ENCODE results near the gene ARHGAP28. TPM values are rescaled to one million over a fixed set of nuclear protein-coding genes. Genes with fewer than 3 reads are reported as not detected.

The ARHGAP28 gene
- total RNA-seq, 4 donors from 2014 or later, result 2.5 to 11.1 (median 5.5) TPM

GRCh38 chr18:6851480-6851879 lies 122.0 kb downstream of the ARHGAP28 start:
- Histone ChIP-seq H3K27ac (no peak overlapping the region), H3K4me3 (no peak overlapping the region), H3K27me3 (no peaks in the 10 kb centered on the region), H3K9me3 (no peaks in the 10 kb centered on the region), H3K36me3 (peaks cover 4% of the 10 kb centered on the region), H3K4me1 (no peaks in the 10 kb centered on the region)
- DNase-seq (ENCODE audit: low spot score in 2 of 2), result no peak
- TF ChIP-seq EP300 (IDR thresholded peaks at IDR 0.05) (no peak), POLR2AphosphoS5 (IDR thresholded peaks at IDR 0.05) (no peak), POLR2A (IDR thresholded peaks at IDR 0.05) (no peak), CTCF (IDR thresholded peaks at IDR 0.05) (no peak)
- 97% methylated on average over 2 of the region's 2 CpGs for WGBS

DNA sequence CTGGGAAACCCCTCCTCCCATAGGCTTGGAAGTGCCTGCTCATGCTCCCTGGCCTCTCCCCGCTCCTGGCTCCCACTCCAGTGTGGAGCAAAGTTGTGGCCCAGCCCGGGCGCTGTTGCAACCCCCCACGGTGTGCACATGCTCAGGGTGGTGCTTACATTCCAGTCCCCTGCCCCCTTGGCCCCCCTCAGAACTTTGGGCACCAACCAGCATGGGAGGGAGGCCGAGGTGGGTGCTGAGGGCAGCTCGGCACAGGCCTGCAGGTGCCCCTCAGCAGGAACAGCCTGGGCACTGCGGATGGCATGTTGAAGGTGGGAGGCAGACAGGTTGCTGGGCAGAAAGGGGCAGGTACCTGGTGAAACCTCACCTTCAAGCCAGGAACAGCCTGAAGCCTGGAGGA lies 125.3 kb downstream of the ARHGAP28 start:
- Histone ChIP-seq H3K27ac (no peak overlapping the region), H3K36me3 (peaks cover 4% of the 10 kb centered on the region), H3K4me1 (no peaks in the 10 kb centered on the region), H3K9me3 (no peaks in the 10 kb centered on the region), H3K4me3 (no peak overlapping the region), H3K27me3 (no peaks in the 10 kb centered on the region)
- WGBS, result no CpG with 5 or more reads among the region's 7 CpGs
- DNase-seq (ENCODE audit: low spot score in 2 of 2), result no peak
- TF ChIP-seq POLR2AphosphoS5 (IDR thresholded peaks at IDR 0.05) (no peak), POLR2A (IDR thresholded peaks at IDR 0.05) (no peak), CTCF (IDR thresholded peaks at IDR 0.05) (no peak), EP300 (IDR thresholded peaks at IDR 0.05) (no peak)

GRCh38 chr18:6855767-6856166 lies 126.3 kb downstream of the ARHGAP28 start:
- H3K27me3 ChIP-seq, result no peaks in the 10 kb centered on the region
- TF ChIP-seq POLR2AphosphoS5 (IDR thresholded peaks at IDR 0.05) (no peak), POLR2A (IDR thresholded peaks at IDR 0.05) (no peak), EP300 (IDR thresholded peaks at IDR 0.05) (no peak), CTCF (IDR thresholded peaks at IDR 0.05) (no peak)
- H3K9me3 ChIP-seq, result no peaks in the 10 kb centered on the region
- WGBS, result 83% methylated on average over 10 of the region's 12 CpGs
- H3K4me3 ChIP-seq, result no peak overlapping the region
- DNase-seq (ENCODE audit: low spot score in 2 of 2), result no peak
- H3K27ac ChIP-seq, result no peak overlapping the region
- no peaks in the 10 kb centered on the region for H3K4me1 ChIP-seq
- peaks cover 4% of the 10 kb centered on the region for H3K36me3 ChIP-seq

GRCh38 chr18:6857300-6857699 lies 127.8 kb downstream of the ARHGAP28 start:
- Histone ChIP-seq H3K9me3 (no peaks in the 10 kb centered on the region), H3K4me1 (no peaks in the 10 kb centered on the region), H3K36me3 (peaks cover 4% of the 10 kb centered on the region), H3K27me3 (no peaks in the 10 kb centered on the region), H3K27ac (no peak overlapping the region), H3K4me3 (no peak overlapping the region)
- TF ChIP-seq CTCF (IDR thresholded peaks at IDR 0.05), result no peak
- TF ChIP-seq EP300 (IDR thresholded peaks at IDR 0.05), result no peak
- no peak for TF ChIP-seq POLR2A (IDR thresholded peaks at IDR 0.05)
- 91% methylated on average over 12 of the region's 12 CpGs for WGBS
- DNase-seq (ENCODE audit: low spot score in 2 of 2), result no peak

DNA sequence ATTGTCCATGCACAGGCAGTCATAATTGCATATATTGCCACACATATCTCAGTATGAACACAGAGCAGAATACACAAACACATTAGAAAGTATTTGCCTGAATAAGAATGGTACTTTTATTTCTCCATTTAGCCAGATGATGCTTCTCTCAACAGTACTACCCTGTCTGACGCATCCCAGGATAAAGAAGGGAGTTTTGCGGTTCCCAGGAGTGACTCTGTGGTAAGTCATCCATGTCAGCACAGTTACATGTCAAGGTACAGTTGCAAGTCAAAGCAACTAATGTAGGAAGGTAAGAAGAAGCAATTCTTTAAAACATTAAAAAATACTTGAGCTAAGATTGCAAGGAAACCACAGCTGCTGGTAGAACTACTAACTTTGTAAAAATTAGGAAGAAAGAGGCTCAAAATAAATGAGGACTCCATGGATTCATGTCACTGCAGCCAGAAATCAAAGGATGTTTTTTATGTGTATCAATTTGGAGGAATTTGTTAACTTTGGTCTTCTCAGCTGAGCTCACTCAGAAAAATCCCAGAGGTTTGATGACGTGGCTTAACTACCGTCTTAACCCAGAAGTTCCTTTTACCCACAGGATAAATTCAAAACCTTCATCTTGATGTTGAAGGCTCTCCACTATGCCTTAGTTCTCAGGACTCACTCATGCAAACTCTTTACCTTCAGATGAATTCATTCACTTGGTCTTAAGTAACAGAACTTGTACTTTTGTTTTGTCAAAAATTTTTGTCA lies 130.3 kb downstream of the ARHGAP28 start:
- 92% methylated on average over 4 of the region's 4 CpGs for WGBS
- no peak overlapping the region for H3K27ac ChIP-seq

More for the DNA sequence above, 130.3 kb downstream of the ARHGAP28 start:
- H3K4me1 ChIP-seq, result no peaks in the 10 kb centered on the region
- no peaks in the 10 kb centered on the region for H3K9me3 ChIP-seq
- no peak for DNase-seq (ENCODE audit: low spot score in 2 of 2)
- no peaks in the 10 kb centered on the region for H3K36me3 ChIP-seq
- TF ChIP-seq POLR2AphosphoS5 (IDR thresholded peaks at IDR 0.05) (no peak), POLR2A (IDR thresholded peaks at IDR 0.05) (no peak), CTCF (IDR thresholded peaks at IDR 0.05) (no peak)
- no peak overlapping the region for H3K4me3 ChIP-seq
- no peaks in the 10 kb centered on the region for H3K27me3 ChIP-seq
